ENCODE results near the gene DOCK3. TPM values are rescaled to one million over a fixed set of nuclear protein-coding genes. Genes with fewer than 3 reads are reported as not detected.
"Not testable (repeated sequence)": the region's sequence is repeated elsewhere in the genome, so short reads cannot be mapped to it uniquely, and the experiment has no call there.

Gene DOCK3
- total RNA-seq, 2 experiments from 2014 or later: 3.4 to 4.1 TPM

DNA sequence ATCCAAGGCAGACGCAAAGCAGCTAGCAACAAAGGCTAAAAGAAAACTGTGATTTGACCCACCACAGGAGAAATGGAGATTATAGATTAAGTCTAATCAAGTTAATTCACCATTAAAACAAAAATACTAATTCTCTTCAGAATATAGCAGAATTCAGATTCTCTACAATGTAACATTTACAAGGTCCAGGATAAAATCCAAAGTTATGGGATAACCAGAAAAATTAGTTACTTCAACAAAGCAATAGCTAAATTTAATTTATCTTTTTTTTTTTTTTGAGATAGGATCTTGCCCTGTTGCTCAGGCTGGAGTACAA is 425.8 kb downstream of the DOCK3 start:
- H3K4me1 Mint-ChIP-seq: no peaks in the 10 kb centered on the region
- H3K27ac Mint-ChIP-seq: no peak overlapping the region
- no peak for DNase-seq
- H3K36me3 Mint-ChIP-seq: peaks cover 5% of the 10 kb centered on the region
- CTCF ChIA-PET: interaction anchor here (0.7 to 1.3 kb wide), 2 partner anchors 9 to 426 kb away, joined by 3 read pairs; partner anchors contain the start of gene DOCK3
- H3K27me3 Mint-ChIP-seq: no peaks in the 10 kb centered on the region
- ATAC-seq: no peak
- H3K9me3 Mint-ChIP-seq (ENCODE audit: low read depth): peaks cover 2% of the 10 kb centered on the region
- H3K4me3 Mint-ChIP-seq: no peak overlapping the region

DNA sequence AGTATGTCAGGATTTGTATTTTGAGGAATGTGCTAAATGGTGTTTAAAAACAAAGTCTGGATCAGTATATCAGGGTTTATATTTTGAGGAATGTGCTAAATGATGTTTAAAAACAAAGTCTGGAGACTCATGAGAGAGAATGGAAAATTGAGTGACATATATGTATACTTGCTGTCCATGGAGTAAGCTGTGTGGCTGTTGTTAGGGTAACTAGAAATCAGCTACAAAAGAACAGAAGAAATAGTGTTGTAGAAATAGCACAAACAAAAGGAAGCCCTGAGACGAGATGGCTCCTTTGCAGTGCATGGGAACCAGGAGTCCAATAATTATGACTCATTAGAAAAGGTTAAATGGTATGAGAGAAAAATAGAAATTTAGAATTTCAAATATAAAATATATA is 427.7 kb downstream of the DOCK3 start:
- DNase-seq (no peak), ATAC-seq (no peak)
- Mint-ChIP-seq H3K9me3 (ENCODE audit: low read depth) (peaks cover 5% of the 10 kb centered on the region), H3K4me3 (no peak overlapping the region), H3K27ac (no peak overlapping the region), H3K4me1 (no peaks in the 10 kb centered on the region), H3K27me3 (no peaks in the 10 kb centered on the region), H3K36me3 (no peaks in the 10 kb centered on the region)
- CTCF ChIA-PET: no interaction called here

DNA sequence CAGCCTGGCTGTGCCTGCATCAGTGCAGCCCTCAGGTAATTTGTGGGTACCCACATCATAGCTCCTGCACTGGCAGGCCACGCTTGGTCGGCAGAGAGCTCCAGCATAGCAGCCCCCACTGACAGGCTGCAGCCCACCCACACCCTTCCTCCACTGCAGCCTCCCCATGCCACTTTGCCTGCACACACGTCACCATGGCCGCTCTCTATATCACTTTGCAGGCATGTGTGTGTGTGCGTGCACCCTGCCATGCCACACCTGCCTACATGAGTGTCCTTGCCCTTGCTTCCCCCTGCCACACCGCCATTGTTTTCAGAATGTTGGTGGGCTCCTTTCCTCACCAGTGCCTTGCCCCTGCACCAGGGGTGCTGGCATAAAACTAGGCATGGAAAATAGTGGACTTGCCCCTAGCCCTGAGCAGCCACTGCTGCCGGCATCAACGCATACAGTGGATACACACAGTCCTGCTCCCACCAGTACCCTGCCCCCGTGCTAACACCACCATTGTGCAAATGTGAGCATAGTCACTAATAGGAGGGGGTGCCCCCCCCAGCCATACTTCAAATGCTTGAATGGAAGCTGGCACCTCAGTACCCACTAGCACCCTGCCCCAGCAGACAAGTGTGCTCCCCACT is 431.6 kb downstream of the DOCK3 start:
- Mint-ChIP-seq H3K36me3 (peaks cover 2% of the 10 kb centered on the region), H3K27ac (no peak overlapping the region), H3K27me3 (no peaks in the 10 kb centered on the region), H3K9me3 (ENCODE audit: low read depth) (peaks cover 14% of the 10 kb centered on the region), H3K4me1 (no peaks in the 10 kb centered on the region), H3K4me3 (no peak overlapping the region)
- DNase-seq (no peak), ATAC-seq (no peak)
- CTCF ChIA-PET: no interaction called here

DNA sequence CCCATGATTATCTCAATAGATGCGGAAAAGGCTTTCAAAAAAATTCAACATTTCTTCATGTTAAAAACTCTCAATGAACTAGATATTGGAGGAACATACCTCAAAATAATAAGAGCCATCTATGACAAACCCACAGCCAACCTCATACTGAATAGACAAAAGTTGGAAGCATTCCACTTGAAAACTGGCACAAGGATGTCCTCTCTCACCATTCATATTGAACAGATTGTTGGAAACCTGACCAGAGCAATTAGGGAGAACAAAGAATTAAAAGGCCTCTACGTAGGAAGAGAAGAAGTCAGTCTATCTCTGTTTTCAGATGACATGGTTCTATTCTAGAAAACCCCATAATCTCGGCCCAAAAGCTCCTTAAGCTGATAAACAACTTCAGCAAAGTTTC is 435.9 kb downstream of the DOCK3 start:
- no peak overlapping the region for H3K27ac Mint-ChIP-seq

DNA sequence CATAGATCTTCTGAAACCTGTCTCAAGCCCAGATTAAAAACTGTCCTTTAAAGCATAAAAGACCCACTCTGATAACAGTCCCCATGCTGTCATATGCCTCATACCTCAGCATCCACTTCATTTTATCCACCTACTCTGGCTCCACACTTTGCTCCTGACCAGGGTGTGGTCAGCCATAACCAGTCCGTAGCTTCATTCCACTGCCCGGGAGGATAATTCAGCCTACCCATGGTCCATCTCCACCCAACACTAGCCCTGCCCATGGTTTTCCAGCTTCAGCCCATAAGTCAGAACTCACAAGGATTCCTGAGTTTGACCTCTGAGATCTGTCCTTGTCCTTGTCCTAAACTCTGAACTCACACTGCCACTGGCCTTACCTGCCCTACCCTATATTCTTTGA is 448.2 kb downstream of the DOCK3 start:
- CTCF ChIA-PET: no interaction called here
- Mint-ChIP-seq H3K4me3 (no peak overlapping the region), H3K4me1 (no peaks in the 10 kb centered on the region), H3K36me3 (no peaks in the 10 kb centered on the region), H3K27ac (no peak overlapping the region), H3K27me3 (no peaks in the 10 kb centered on the region), H3K9me3 (ENCODE audit: low read depth) (peaks cover 8% of the 10 kb centered on the region)
- DNase-seq (no peak), ATAC-seq (no peak)

More for the DNA sequence above, 435.9 kb downstream of the DOCK3 start:
- Mint-ChIP-seq H3K4me3 (no peak overlapping the region), H3K4me1 (no peaks in the 10 kb centered on the region), H3K36me3 (peaks cover 2% of the 10 kb centered on the region), H3K9me3 (ENCODE audit: low read depth) (peaks cover 14% of the 10 kb centered on the region), H3K27me3 (no peaks in the 10 kb centered on the region)
- DNase-seq: no peak
- CTCF ChIA-PET: interaction anchor here (1.3 kb wide), 1 partner anchor 10 kb away, joined by 3 read pairs; no protein-coding TSS in a partner anchor
- no peak for ATAC-seq

DNA sequence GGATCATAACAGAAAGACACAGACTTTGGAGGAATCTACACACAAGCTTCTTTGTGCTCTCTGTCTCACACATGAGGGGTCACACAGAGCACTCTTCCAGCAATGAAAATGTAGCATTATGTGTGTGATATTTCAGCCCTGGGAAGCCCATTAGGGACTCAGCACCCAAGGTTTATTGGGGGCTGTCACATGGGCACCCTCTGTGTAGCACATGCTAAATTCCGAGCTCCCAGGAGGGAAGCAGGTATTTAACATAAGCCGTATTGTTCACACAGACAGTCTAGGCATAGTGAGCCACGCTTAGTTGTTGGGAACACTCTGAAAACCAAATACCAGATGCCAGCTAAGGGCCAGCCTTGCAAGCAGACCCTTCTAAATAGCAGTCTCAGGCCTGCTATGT is 448.8 kb downstream of the DOCK3 start:
- ATAC-seq: no peak
- Mint-ChIP-seq H3K4me3 (no peak overlapping the region), H3K4me1 (no peaks in the 10 kb centered on the region), H3K27ac (no peak overlapping the region), H3K9me3 (ENCODE audit: low read depth) (peaks cover 8% of the 10 kb centered on the region), H3K36me3 (no peaks in the 10 kb centered on the region), H3K27me3 (no peaks in the 10 kb centered on the region)
- DNase-seq: no peak
- CTCF ChIA-PET: no interaction called here

DNA sequence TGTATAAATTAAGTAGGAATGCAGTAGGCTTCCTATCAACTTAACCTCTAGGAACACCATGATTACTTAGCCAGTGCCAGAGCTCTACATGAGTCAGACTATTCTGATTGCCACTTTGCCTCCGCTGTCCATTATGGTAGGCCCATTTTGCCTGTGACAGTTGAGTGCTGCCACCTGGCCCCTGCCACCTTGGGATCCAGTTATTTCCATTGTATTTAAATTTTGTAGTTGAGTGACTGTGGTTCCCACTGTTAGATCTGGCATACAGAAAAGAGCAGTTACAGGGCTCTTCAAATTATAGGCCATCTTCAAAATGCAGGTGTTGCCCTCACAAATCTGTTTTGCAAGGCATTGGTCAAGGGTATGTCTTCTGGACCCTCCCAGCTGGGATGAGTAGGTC is 456.9 kb downstream of the DOCK3 start:
- CTCF ChIA-PET; H3K4me3 Mint-ChIP-seq; ATAC-seq; H3K36me3 Mint-ChIP-seq; DNase-seq; H3K9me3 Mint-ChIP-seq (ENCODE audit: low read depth); H3K4me1 Mint-ChIP-seq; H3K27ac Mint-ChIP-seq; H3K27me3 Mint-ChIP-seq: not testable (repeated sequence)

DNA sequence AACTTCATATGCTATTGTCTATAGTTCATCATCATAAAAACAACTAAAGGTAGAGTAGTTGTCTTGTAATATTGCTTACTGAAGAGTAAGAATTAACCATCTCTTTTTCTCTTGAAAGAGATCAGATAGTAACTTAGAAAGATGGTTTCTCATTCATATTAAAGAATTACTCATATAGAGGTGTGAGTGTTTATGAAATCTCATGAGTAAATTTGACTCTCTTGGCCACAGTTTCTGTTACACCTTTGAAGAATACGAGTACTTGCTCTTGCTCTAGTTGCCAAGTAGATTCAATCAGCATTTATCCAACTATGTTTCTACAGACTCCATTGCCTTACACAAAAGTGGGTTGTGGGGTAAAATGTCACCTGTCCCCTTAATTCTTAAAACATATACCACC is 463.0 kb downstream of the DOCK3 start:
- Mint-ChIP-seq H3K9me3 (ENCODE audit: low read depth) (no peaks in the 10 kb centered on the region), H3K27me3 (no peaks in the 10 kb centered on the region), H3K27ac (no peak overlapping the region), H3K4me3 (no peak overlapping the region), H3K4me1 (no peaks in the 10 kb centered on the region), H3K36me3 (no peaks in the 10 kb centered on the region)
- ATAC-seq (no peak), DNase-seq (no peak)
- CTCF ChIA-PET: no interaction called here

DNA sequence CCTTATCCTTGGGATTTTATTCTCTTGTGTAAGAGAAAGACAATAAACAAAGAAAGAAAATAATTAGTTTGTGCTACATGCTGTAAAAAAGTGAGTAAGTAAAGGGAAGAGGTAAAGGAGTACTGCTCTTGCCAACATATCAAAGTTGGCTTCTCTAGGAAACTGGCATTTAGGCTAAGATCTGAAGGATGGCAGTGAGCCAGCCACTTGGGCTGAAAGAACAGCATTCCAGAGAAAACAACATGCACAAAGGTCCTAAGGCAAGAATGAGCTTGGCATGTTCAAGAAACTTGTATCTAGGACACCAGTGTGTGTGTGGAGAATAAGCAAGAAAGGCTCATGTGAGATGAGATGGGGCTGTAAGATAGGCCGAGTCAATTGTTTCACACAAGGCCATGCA is 464.9 kb downstream of the DOCK3 start:
- DNase-seq (no peak), ATAC-seq (no peak)
- no peak overlapping the region for H3K4me3 Mint-ChIP-seq
- no peaks in the 10 kb centered on the region for H3K36me3 Mint-ChIP-seq
- H3K9me3 Mint-ChIP-seq (ENCODE audit: low read depth): no peaks in the 10 kb centered on the region
- H3K4me1 Mint-ChIP-seq: no peaks in the 10 kb centered on the region
- H3K27ac Mint-ChIP-seq: no peak overlapping the region
- no peaks in the 10 kb centered on the region for H3K27me3 Mint-ChIP-seq
- CTCF ChIA-PET: no interaction called here

DNA sequence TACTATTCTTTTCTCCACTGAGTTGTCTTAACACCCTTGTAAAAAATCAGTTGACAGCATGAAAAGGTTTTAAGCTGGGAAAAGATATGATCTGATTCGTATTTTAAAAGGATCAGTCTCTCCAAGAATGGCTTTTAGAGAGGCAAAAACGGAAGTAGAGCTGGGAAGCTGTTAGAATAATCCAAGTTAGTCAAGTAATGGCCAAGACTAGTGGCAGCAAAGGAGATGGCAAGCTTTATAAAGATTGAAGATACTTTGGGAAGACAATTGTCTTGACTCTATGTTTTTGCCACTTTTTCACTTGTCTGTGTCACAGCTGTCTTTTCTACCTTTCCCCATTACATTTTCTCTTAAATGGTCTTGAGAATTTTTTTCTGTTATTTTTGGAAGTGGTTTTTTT is 466.8 kb downstream of the DOCK3 start:
- ATAC-seq (no peak), DNase-seq (no peak)
- Mint-ChIP-seq H3K36me3 (no peaks in the 10 kb centered on the region), H3K4me3 (no peak overlapping the region), H3K27me3 (no peaks in the 10 kb centered on the region), H3K27ac (no peak overlapping the region), H3K9me3 (ENCODE audit: low read depth) (no peaks in the 10 kb centered on the region), H3K4me1 (no peaks in the 10 kb centered on the region)
- CTCF ChIA-PET: interaction anchor here (0.7 kb wide), 1 partner anchor 1306 kb away, joined by 3 read pairs; no protein-coding TSS in a partner anchor

DNA sequence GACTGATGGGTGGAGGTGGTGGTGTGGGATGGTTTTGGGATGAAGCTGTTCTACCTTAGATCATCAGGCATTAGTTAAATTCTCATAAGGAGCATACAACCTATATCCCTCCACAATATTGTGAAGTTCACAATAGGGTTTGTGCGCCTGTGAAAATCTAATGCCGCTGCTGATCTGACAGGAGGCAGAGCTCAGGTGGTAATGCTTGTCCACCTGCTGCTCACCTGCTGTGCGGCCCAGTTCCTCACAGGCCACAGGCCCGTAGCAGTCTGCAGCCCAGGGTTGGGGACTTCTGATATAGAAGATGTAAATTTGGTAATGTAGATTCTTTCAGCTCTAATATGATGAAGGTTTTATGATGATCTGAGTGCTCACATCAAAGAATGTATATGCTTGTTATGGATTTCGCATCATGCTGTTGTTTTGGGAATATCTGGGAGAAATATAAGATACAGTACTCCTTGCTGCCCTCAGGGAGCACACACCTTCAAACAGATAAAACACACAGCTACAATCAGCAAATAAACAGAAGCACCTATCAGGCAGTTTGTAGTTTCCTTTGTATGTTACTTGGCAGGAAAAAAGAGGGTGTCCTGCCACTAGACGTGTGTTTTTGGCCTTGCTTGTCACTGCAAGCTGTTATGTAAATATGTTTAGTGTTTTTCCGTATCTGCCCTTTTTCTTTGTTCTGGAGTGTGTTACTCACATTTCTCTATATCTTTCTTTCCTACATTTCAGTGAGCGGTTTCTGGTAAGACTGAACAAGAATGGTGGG is 471.3 kb downstream of the DOCK3 start:
- no peaks in the 10 kb centered on the region for H3K4me1 Mint-ChIP-seq
- no peaks in the 10 kb centered on the region for H3K36me3 Mint-ChIP-seq
- no peaks in the 10 kb centered on the region for H3K27me3 Mint-ChIP-seq
- no peak for ATAC-seq
- CTCF ChIA-PET: no interaction called here
- no peak overlapping the region for H3K27ac Mint-ChIP-seq
- no peak for DNase-seq
- no peaks in the 10 kb centered on the region for H3K9me3 Mint-ChIP-seq (ENCODE audit: low read depth)
- no peak overlapping the region for H3K4me3 Mint-ChIP-seq

DNA sequence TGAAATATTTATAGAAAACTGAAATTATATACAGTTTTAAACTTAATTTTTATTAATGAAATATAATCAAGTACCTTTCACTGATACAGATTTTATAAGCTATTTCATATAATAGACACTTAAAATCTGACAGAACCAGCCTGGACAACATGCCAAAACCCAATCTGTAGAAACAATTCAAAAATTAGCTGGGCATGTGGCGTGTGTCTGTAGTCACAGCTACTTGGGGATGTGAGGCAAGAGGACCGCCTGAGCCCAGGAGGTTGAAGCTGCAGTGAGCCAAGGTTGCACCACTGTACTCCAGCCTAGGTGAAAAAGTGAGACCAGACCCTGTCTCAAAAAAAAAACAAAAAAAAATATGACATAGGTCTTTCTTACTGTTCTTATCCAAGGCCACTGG is 472.1 kb downstream of the DOCK3 start:
- no peak overlapping the region for H3K4me3 Mint-ChIP-seq

DNA sequence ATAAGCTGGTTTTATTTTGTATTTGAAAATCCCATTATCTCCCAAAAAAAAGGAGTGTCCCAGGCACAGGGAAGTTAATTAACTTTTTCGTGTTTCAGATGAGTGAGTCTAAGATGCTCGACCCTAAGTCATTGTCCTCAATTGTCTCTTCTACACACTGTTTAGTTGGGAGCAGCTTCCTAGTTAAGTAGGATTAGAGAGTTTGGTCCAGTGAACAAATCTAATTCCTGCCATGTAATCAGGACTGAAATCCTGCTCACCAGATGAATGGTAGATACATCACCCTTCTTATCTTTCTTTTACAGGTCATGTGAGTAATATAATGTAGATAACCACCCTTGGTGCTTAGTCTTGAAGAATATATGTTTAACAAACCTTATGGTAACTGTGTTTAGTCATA is 481.4 kb downstream of the DOCK3 start:
- no peak for ATAC-seq
- no peak overlapping the region for H3K27ac Mint-ChIP-seq
- no peaks in the 10 kb centered on the region for H3K9me3 Mint-ChIP-seq (ENCODE audit: low read depth)
- H3K27me3 Mint-ChIP-seq: no peaks in the 10 kb centered on the region
- H3K4me1 Mint-ChIP-seq: no peaks in the 10 kb centered on the region
- no peak overlapping the region for H3K4me3 Mint-ChIP-seq
- CTCF ChIA-PET: no interaction called here
- no peak for DNase-seq
- H3K36me3 Mint-ChIP-seq: no peaks in the 10 kb centered on the region

More for the DNA sequence above, 472.1 kb downstream of the DOCK3 start:
- Mint-ChIP-seq H3K4me1 (no peaks in the 10 kb centered on the region), H3K27me3 (no peaks in the 10 kb centered on the region), H3K9me3 (ENCODE audit: low read depth) (no peaks in the 10 kb centered on the region), H3K27ac (no peak overlapping the region), H3K36me3 (no peaks in the 10 kb centered on the region)
- DNase-seq (no peak), ATAC-seq (no peak)
- CTCF ChIA-PET: no interaction called here

DNA sequence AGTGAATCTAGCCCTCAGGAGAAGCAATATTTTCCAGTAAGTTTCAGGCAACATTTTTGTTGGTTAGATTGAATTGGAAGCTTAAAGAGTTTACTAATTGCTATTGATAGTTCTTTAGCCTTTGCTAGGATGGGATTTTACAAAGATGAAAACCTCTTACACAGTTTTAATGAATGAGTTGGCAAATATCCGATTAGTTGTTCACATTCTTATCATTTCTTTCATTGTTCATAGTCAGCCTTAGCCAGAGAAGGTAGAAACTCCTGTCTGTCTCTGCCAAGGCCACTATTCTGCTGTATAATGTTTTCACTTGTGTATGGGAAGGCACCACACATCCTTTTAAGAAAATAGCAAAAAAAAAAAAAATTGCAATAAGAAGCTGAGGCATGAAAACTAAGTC is 488.3 kb downstream of the DOCK3 start:
- no peaks in the 10 kb centered on the region for H3K9me3 Mint-ChIP-seq (ENCODE audit: low read depth)
- no peaks in the 10 kb centered on the region for H3K4me1 Mint-ChIP-seq
- no peaks in the 10 kb centered on the region for H3K27me3 Mint-ChIP-seq
- no peak overlapping the region for H3K4me3 Mint-ChIP-seq
- H3K27ac Mint-ChIP-seq: no peak overlapping the region
- CTCF ChIA-PET: no interaction called here
- no peak for DNase-seq
- peaks cover 1% of the 10 kb centered on the region for H3K36me3 Mint-ChIP-seq
- no peak for ATAC-seq

All from activated CD8-positive, alpha-beta memory T cell treated with anti-CD3 and anti-CD28 coated beads, Interleukin-2, amount 10 ng/mL, durations not matched to agents 7 days and 5 days (primary cell).